Mesendoderm (in vitro differentiated cells): ENCODE data around the gene RTN4.

Experiments used
- DNase-seq: peaks from one replicate; pipeline ENCODE4 v3.0.0; 2013
- H2AK5ac ChIP-seq: 2 replicates; pipeline ENCODE4 v1.6.1; 2013; ENCODE audit warnings: low read length, inconsistent platforms
- H2BK120ac ChIP-seq: 2 replicates; pipeline ENCODE4 v1.6.1; 2013; ENCODE audit warnings: low read depth, mild to moderate bottlenecking, low read length, moderate library complexity, mixed read lengths
- H2BK15ac ChIP-seq: replicated peaks from 2 replicates; pipeline ENCODE4 v1.6.1; 2013; ENCODE audit warnings: low read depth, mild to moderate bottlenecking, moderate library complexity
- H2BK5ac ChIP-seq: 2 replicates; pipeline ENCODE4 v1.6.1; 2013; ENCODE audit warnings: low read length, inconsistent platforms
- H3K18ac ChIP-seq: 2 replicates; pipeline ENCODE4 v1.6.1; 2013; ENCODE audit warnings: mild to moderate bottlenecking, low read length, mixed read lengths
- H3K23ac ChIP-seq: one replicate; pipeline ENCODE4 v1.6.1; 2013; ENCODE audit warnings: low read length
- H3K27ac ChIP-seq: 2 replicates; pipeline ENCODE4 v1.5.1; 2013; ENCODE audit warnings: low read depth, mild to moderate bottlenecking, inconsistent platforms, low read length, moderate library complexity
- H3K27me3 ChIP-seq: 2 replicates; pipeline ENCODE4 v1.6.1; 2013; ENCODE audit warnings: low read length, control low read depth, mild to moderate bottlenecking, inconsistent platforms; ENCODE audit not compliant: insufficient read depth, poor library complexity
- H3K36me3 ChIP-seq: 2 replicates; pipeline ENCODE4 v1.6.1; 2013; ENCODE audit warnings: low read length, inconsistent platforms; ENCODE audit not compliant: control insufficient read depth, insufficient read depth
- H3K4ac ChIP-seq: one replicate; pipeline ENCODE4 v1.6.1; 2013; ENCODE audit warnings: low read depth, mild to moderate bottlenecking, low read length, moderate library complexity
- H3K4me1 ChIP-seq: 2 replicates; pipeline ENCODE4 v1.6.1; 2013; ENCODE audit warnings: low read depth, low read length, inconsistent platforms; ENCODE audit not compliant: control insufficient read depth
- H3K4me2 ChIP-seq: 2 replicates; pipeline ENCODE4 v1.6.1; 2013; ENCODE audit warnings: low read length
- H3K4me3 ChIP-seq: 2 replicates; pipeline ENCODE4 v1.5.1; 2013; ENCODE audit warnings: mild to moderate bottlenecking, low read length
- H3K56ac ChIP-seq: one replicate; pipeline ENCODE4 v1.6.1; 2013; ENCODE audit warnings: low read length
- H3K79me1 ChIP-seq: 2 replicates; pipeline ENCODE4 v1.6.1; 2013; ENCODE audit warnings: low read length, inconsistent platforms
- H3K79me2 ChIP-seq: 2 replicates; pipeline ENCODE4 v1.6.1; 2013; ENCODE audit warnings: mild to moderate bottlenecking, low read length; ENCODE audit not compliant: control insufficient read depth, insufficient read depth
- H3K9ac ChIP-seq: 2 replicates; pipeline ENCODE4 v1.6.1; 2013; ENCODE audit warnings: low read length, inconsistent platforms
- H4K5ac ChIP-seq: one replicate; pipeline ENCODE4 v1.6.1; 2013; ENCODE audit warnings: low read length
- H4K8ac ChIP-seq: one replicate; pipeline ENCODE4 v1.6.1; 2013; ENCODE audit warnings: low read depth, mild to moderate bottlenecking, control low read depth, low read length, moderate library complexity
- WGBS: extraction: QIAGEN DNeasy Blood & Tissue Kit; methylation state at CpG from one replicate; pipeline ENCODE4 v1.1.7; 2013; ENCODE audit warnings: low lambda C conversion rate, missing lambda C conversion rate; ENCODE audit not compliant: insufficient coverage; ENCODE audit errors: extremely low coverage; 5-methylcytosine and 5-hydroxymethylcytosine counted together

Gene RTN4

DNA sequence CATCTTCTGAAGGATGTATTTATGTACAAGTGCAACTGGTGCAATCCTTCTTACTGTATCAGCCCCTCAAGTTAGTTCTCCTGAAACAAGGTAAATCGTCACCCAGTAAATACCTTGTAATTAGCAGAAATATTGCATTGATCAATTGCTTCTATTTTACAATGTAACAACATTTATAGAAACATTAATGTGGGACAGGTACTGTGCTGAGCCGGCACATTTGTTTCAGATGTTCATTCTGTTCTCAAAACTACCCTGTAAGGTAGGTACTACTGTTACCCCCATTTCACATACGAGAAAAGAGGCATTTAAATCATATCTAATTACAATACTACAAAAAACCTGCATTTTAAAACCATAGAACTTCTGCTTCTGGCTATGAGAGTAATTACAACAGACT, 19.5 kb downstream of the RTN4 start:
- Histone ChIP-seq H2BK120ac (no peak overlapping the region), H2BK5ac (no peak overlapping the region), H2BK15ac (no peak overlapping the region), H3K4me2 (no peak overlapping the region), H4K8ac (no peak overlapping the region), H3K4me1 (peaks cover 6% of the 10 kb centered on the region), H3K18ac (no peak overlapping the region), H3K79me1 (peaks cover 2% of the 10 kb centered on the region), H2AK5ac (no peak overlapping the region), H3K23ac (no peak overlapping the region), H4K5ac (no peak overlapping the region), H3K9ac (no peak overlapping the region), H3K27me3 (no peaks in the 10 kb centered on the region), H3K4ac (no peak overlapping the region), H3K36me3 (no peaks in the 10 kb centered on the region), H3K4me3 (no peak overlapping the region), H3K56ac (no peak overlapping the region), H3K27ac (no peak overlapping the region), H3K79me2 (peaks cover 76% of the 10 kb centered on the region)
- no CpG with 5 or more reads among the region's 3 CpGs for WGBS
- no peak for DNase-seq

DNA sequence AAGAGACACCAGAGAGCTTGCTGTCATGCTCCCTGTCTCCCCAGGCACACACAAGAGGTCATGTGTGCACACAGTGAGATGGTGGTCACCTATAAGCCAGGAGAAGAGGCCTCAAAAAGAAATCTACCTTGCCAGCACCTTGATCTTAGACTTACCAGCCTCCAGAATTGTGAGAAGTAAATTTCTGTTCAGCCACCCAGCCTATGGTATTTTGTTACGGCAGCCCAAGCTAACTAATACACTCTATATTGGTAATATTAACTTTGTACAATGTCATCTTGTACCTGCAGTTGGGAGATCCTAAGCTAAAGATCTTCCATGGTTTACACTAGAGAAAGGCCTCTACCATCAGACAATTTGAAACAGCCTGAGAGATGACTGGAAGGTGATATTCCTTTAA, 21.2 kb downstream of the RTN4 start:
- Histone ChIP-seq H3K27ac (no peak overlapping the region), H3K36me3 (no peaks in the 10 kb centered on the region), H3K27me3 (no peaks in the 10 kb centered on the region), H4K8ac (no peak overlapping the region), H3K4me1 (peaks cover 7% of the 10 kb centered on the region), H2BK5ac (no peak overlapping the region), H3K56ac (peak overlapping the region; percentile 27), H4K5ac (no peak overlapping the region), H3K79me2 (peaks cover 82% of the 10 kb centered on the region), H3K9ac (no peak overlapping the region), H2BK15ac (no peak overlapping the region), H3K79me1 (peaks cover 3% of the 10 kb centered on the region), H3K4ac (no peak overlapping the region), H3K23ac (no peak overlapping the region), H3K4me2 (no peak overlapping the region), H3K18ac (no peak overlapping the region), H3K4me3 (no peak overlapping the region), H2BK120ac (no peak overlapping the region), H2AK5ac (no peak overlapping the region)
- WGBS: no CpG with 5 or more reads among the region's 1 CpG
- no peak for DNase-seq

DNA sequence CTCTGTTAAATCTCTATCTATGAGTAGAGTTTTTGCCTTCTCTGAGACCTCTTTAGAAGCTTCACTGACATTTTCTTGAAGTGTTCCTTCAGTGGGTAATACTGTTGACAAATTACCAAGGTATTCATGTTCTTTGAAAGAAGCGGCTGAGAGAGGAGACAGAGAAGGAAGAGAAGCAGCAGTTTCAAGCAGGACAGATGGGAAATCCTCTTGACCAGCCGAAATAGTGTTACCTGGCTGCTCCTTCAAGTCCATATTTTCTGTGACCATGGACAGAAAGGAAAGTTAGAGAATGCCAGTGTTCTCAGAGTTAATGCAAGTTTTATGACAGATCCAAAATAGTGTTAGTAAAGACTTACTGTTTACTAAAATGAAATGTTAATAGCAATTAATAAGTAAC, 23.0 kb downstream of the RTN4 start:
- Histone ChIP-seq H2BK120ac (no peak overlapping the region), H3K4me1 (peaks cover 17% of the 10 kb centered on the region), H2BK5ac (no peak overlapping the region), H3K18ac (no peak overlapping the region), H4K8ac (no peak overlapping the region), H3K4me3 (no peak overlapping the region), H3K23ac (no peak overlapping the region), H3K9ac (no peak overlapping the region), H3K27me3 (no peaks in the 10 kb centered on the region), H4K5ac (no peak overlapping the region), H3K36me3 (no peaks in the 10 kb centered on the region), H3K27ac (no peak overlapping the region), H2BK15ac (no peak overlapping the region), H3K79me2 (peaks cover 87% of the 10 kb centered on the region), H2AK5ac (no peak overlapping the region), H3K56ac (no peak overlapping the region), H3K4me2 (no peak overlapping the region), H3K79me1 (peaks cover 8% of the 10 kb centered on the region), H3K4ac (no peak overlapping the region)
- WGBS: no CpG with 5 or more reads among the region's 2 CpGs
- no peak for DNase-seq

DNA sequence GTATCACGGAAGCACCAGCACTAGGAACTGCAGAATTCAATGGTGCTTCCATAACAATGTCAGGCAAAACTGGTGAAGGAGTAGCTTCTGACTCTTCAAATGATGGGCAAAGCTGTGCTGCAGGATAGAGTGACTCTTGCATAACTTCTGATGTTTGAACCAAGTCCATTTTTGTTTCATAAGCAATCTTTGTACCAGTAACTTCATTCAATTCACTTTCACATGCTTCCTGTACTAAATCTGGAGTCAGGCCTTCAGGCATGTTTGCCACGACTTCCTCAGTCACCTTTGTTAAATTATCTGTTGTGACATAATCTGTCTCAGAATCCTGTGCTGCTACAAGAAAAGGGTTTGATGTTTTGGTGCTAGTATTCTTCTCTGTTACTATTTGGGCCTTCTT, 24.0 kb downstream of the RTN4 start:
- Histone ChIP-seq H3K36me3 (no peaks in the 10 kb centered on the region), H3K27ac (no peak overlapping the region), H3K23ac (no peak overlapping the region), H3K4me3 (no peak overlapping the region), H3K4me2 (no peak overlapping the region), H2BK120ac (no peak overlapping the region), H3K9ac (no peak overlapping the region), H3K79me1 (peaks cover 8% of the 10 kb centered on the region), H3K79me2 (peaks cover 85% of the 10 kb centered on the region), H3K4me1 (peaks cover 17% of the 10 kb centered on the region), H3K27me3 (no peaks in the 10 kb centered on the region), H2BK5ac (no peak overlapping the region), H3K56ac (no peak overlapping the region), H2BK15ac (no peak overlapping the region), H2AK5ac (no peak overlapping the region), H4K5ac (no peak overlapping the region), H3K18ac (no peak overlapping the region), H3K4ac (no peak overlapping the region), H4K8ac (no peak overlapping the region)
- DNase-seq: no peak
- no CpG with 5 or more reads among the region's 2 CpGs for WGBS

DNA sequence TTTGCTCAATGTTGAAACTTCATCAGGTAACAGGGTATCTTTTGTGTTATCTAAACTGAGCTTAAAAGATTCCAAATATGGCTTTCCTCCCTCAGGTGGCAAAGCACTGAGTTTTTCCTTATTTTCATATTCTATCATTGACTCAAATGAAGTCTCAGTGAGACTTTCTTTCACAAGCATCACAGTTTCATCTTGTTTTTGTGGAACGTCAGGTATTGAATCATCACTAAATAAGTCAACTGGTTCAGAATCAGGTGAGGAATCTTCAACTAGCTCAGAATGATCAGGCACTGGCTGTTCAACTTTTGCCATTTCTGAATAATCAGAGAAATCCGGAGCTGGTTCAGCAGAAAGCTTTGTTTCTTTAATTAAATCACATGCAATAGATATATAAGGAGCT, 24.6 kb downstream of the RTN4 start:
- Histone ChIP-seq H3K18ac (no peak overlapping the region), H2BK120ac (no peak overlapping the region), H3K4me1 (peaks cover 17% of the 10 kb centered on the region), H3K4ac (no peak overlapping the region), H3K79me2 (peaks cover 84% of the 10 kb centered on the region), H2AK5ac (no peak overlapping the region), H3K36me3 (no peaks in the 10 kb centered on the region), H3K23ac (no peak overlapping the region), H2BK15ac (no peak overlapping the region), H4K5ac (no peak overlapping the region), H3K4me3 (no peak overlapping the region), H3K56ac (no peak overlapping the region), H3K79me1 (peaks cover 8% of the 10 kb centered on the region), H3K9ac (no peak overlapping the region), H3K27ac (no peak overlapping the region), H3K27me3 (no peaks in the 10 kb centered on the region), H2BK5ac (no peak overlapping the region), H4K8ac (peak overlapping the region; percentile 15), H3K4me2 (no peak overlapping the region)
- no CpG with 5 or more reads among the region's 2 CpGs for whole genome bisulfite sequencing
- no peak for DNase-seq

DNA sequence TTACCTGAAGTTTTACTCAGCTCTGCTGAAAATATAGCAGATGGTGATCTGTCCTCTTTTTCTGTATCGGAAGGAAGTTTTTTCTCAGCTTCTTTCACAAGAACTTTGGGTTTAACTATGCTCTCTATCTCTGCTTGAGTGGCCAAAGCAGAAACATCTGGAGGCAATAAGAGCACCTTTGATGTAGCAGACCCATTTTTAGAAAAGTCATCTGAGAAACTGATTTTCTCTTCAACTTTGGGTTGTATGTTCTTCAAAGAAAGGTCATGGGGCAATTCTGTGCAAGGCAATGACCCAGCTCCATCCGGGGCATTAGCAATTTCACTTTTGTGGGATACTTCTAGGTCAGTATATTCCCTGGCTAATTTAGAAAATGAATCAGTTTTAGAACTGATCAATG, 25.2 kb downstream of the RTN4 start:
- Histone ChIP-seq H2BK120ac (no peak overlapping the region), H3K4ac (no peak overlapping the region), H3K56ac (no peak overlapping the region), H3K4me1 (peaks cover 17% of the 10 kb centered on the region), H4K5ac (no peak overlapping the region), H3K9ac (no peak overlapping the region), H2BK15ac (no peak overlapping the region), H3K79me2 (peaks cover 82% of the 10 kb centered on the region), H3K4me2 (no peak overlapping the region), H3K27ac (no peak overlapping the region), H3K36me3 (no peaks in the 10 kb centered on the region), H2AK5ac (no peak overlapping the region), H3K4me3 (no peak overlapping the region), H3K79me1 (peaks cover 8% of the 10 kb centered on the region), H4K8ac (peak overlapping the region; percentile 41), H3K18ac (no peak overlapping the region), H3K27me3 (no peaks in the 10 kb centered on the region), H3K23ac (no peak overlapping the region), H2BK5ac (no peak overlapping the region)
- DNase-seq: no peak
- WGBS: no CpG with 5 or more reads among the region's 2 CpGs
